GM19025 (cell line): ENCODE measurements around the gene ZNF654.
"Not testable (repeated sequence)": the region's sequence is repeated elsewhere in the genome, so short reads cannot be mapped to it uniquely, and the experiment has no call there.

Experiments
- ATAC-seq: cut with Tn5 transposase; IDR thresholded peaks from one replicate; pipeline ENCODE4 v1.9.1; 2021; ENCODE audit warnings: mild to moderate bottlenecking, low read depth, moderate library complexity; ENCODE audit not compliant: unreplicated experiment

The ZNF654 gene

GRCh38 chr3:88058581-88059379 lies at the start of gene ZNF654, which contains the start of gene CGGBP1:
Gene ZNF654, plus strand, starts transcription at chr3:88059255. Its CDS starts 65 bp downstream, at chr3:88059320.
Gene CGGBP1, minus strand, starts transcription at chr3:88059005. Its CDS starts 3,029 bp downstream, at chr3:88055976.
- peak; percentile 90 for ATAC-seq

- no peak for ATAC-seq
These were observed 48.2 kb upstream of the ZNF654 start for GRCh38 chr3:88010810-88011209.

- no peak for ATAC-seq
These were observed 45.5 kb upstream of the ZNF654 start for GRCh38 chr3:88013592-88013991.

GRCh38 chr3:88015656-88016055 lies 43.4 kb upstream of the ZNF654 start:
- ATAC-seq: not testable (repeated sequence)

GRCh38 chr3:88019024-88019423 lies 40.0 kb upstream of the ZNF654 start:
- no peak for ATAC-seq

- ATAC-seq: no peak
These were observed 34.0 kb upstream of the ZNF654 start for GRCh38 chr3:88025001-88025552.

- ATAC-seq: no peak
These were observed 30.2 kb upstream of the ZNF654 start for GRCh38 chr3:88028876-88029275.

- ATAC-seq: no peak
These were observed 28.8 kb upstream of the ZNF654 start for GRCh38 chr3:88030210-88030609.

- peak; percentile 80 for ATAC-seq
These were observed 27.4 kb upstream of the ZNF654 start for GRCh38 chr3:88031642-88032077.

- ATAC-seq: no peak
These were observed 26.8 kb upstream of the ZNF654 start for GRCh38 chr3:88032245-88032644.

- ATAC-seq: no peak
These were observed 26.0 kb upstream of the ZNF654 start for GRCh38 chr3:88033079-88033478.

GRCh38 chr3:88033808-88034207 lies 25.2 kb upstream of the ZNF654 start:
- ATAC-seq: no peak

- no peak for ATAC-seq
These were observed 24.4 kb upstream of the ZNF654 start for GRCh38 chr3:88034491-88035275.

- no peak for ATAC-seq
These were observed 22.8 kb upstream of the ZNF654 start for GRCh38 chr3:88036221-88036620.

GRCh38 chr3:88038566-88038965 lies 20.5 kb upstream of the ZNF654 start:
- ATAC-seq: no peak

- ATAC-seq: no peak
These were observed 18.5 kb upstream of the ZNF654 start for GRCh38 chr3:88040529-88040928.

GRCh38 chr3:88041005-88041404 lies 18.1 kb upstream of the ZNF654 start:
- no peak for ATAC-seq

GRCh38 chr3:88044411-88044810 lies 14.6 kb upstream of the ZNF654 start:
- ATAC-seq: no peak

- no peak for ATAC-seq
These were observed 12.3 kb upstream of the ZNF654 start for GRCh38 chr3:88046766-88047165.

- no peak for ATAC-seq
These were observed 1.3 kb upstream of the ZNF654 start for GRCh38 chr3:88057630-88058305.

- ATAC-seq: no peak
These were observed 812 bp upstream of the ZNF654 start for GRCh38 chr3:88058306-88058580.
